ENCODE data around the gene MMAA. TPM values are rescaled to one million over a fixed set of nuclear protein-coding genes. Genes with fewer than 3 reads are reported as not detected.
"Not testable (repeated sequence)": the region's sequence is repeated elsewhere in the genome, so short reads cannot be mapped to it uniquely, and the experiment has no call there.

The MMAA gene
- total RNA-seq, 1 donor from 2014 or later: 9.9 TPM

- no peak for DNase-seq (ENCODE audit: low spot score)
- intact Hi-C loops (cut with DNase I): no loop called here
These were observed 6.8 kb downstream of the MMAA start for GRCh38 chr4:145625677-145626622.

GRCh38 chr4:145626623-145626982 lies 7.4 kb downstream of the MMAA start:
- DNase-seq (ENCODE audit: low spot score): no peak
- intact Hi-C loops (cut with DNase I): no loop called here

- no peak for DNase-seq (ENCODE audit: low spot score)
- intact Hi-C loops (cut with DNase I): loop anchor here (5.0 kb wide), 1 partner anchor 87 kb away; no protein-coding TSS in a partner anchor
These were observed 15.9 kb downstream of the MMAA start for GRCh38 chr4:145635117-145635516.

GRCh38 chr4:145635630-145636029 lies 16.4 kb downstream of the MMAA start:
- DNase-seq (ENCODE audit: low spot score): no peak
- intact Hi-C loops (cut with DNase I): loop anchor here (5.0 kb wide), 1 partner anchor 87 kb away; no protein-coding TSS in a partner anchor

GRCh38 chr4:145639186-145639698 lies 20.1 kb downstream of the MMAA start:
- DNase-seq (ENCODE audit: low spot score): no peak
- intact Hi-C loops (cut with DNase I): loop anchor here (5.0 kb wide), 1 partner anchor 83 kb away; no protein-coding TSS in a partner anchor

GRCh38 chr4:145640236-145640635 lies 21.1 kb downstream of the MMAA start:
- DNase-seq (ENCODE audit: low spot score): not testable (repeated sequence)
- intact Hi-C loops (cut with DNase I): loop anchor here (5.0 kb wide), 1 partner anchor 182 kb away; no protein-coding TSS in a partner anchor

GRCh38 chr4:145643295-145643694 lies 24.1 kb downstream of the MMAA start:
- no peak for DNase-seq (ENCODE audit: low spot score)

GRCh38 chr4:145644699-145645098 lies 25.5 kb downstream of the MMAA start:
- intact Hi-C loops (cut with DNase I): loop anchor here (5.0 kb wide), 1 partner anchor 178 kb away; no protein-coding TSS in a partner anchor
- no peak for DNase-seq (ENCODE audit: low spot score)

More at GRCh38 chr4:145643295-145643694, 24.1 kb downstream of the MMAA start:
- intact Hi-C loops (cut with DNase I): loop anchor here (5.0 kb wide), 1 partner anchor 179 kb away; no protein-coding TSS in a partner anchor

- intact Hi-C loops (cut with DNase I): no loop called here
- DNase-seq (ENCODE audit: low spot score): no peak
These were observed 37.0 kb downstream of the MMAA start for GRCh38 chr4:145656156-145656555.

- no peak for DNase-seq (ENCODE audit: low spot score)
- intact Hi-C loops (cut with DNase I): no loop called here
These were observed 40.9 kb downstream of the MMAA start for GRCh38 chr4:145660064-145660463.

GRCh38 chr4:145663194-145663593 lies 44.0 kb downstream of the MMAA start:
- no peak for DNase-seq (ENCODE audit: low spot score)
- intact Hi-C loops (cut with DNase I): no loop called here

GRCh38 chr4:145665773-145666172 lies 46.6 kb downstream of the MMAA start:
- DNase-seq (ENCODE audit: low spot score): no peak
- intact Hi-C loops (cut with DNase I): no loop called here

GRCh38 chr4:145670422-145670821 lies 51.2 kb downstream of the MMAA start:
- intact Hi-C loops (cut with DNase I): no loop called here
- DNase-seq (ENCODE audit: low spot score): no peak

GRCh38 chr4:145679520-145679919 lies 60.3 kb downstream of the MMAA start:
- intact Hi-C loops (cut with DNase I): no loop called here
- DNase-seq (ENCODE audit: low spot score): no peak

GRCh38 chr4:145679991-145680455 lies 60.8 kb downstream of the MMAA start, which contains the start of gene C4orf51:
C4orf51 (plus strand) TSS chr4:145680146; CDS start chr4:145680204, 58 bp downstream.
- DNase-seq (ENCODE audit: low spot score): no peak
- intact Hi-C loops (cut with DNase I): loop anchor here (5.0 kb wide), 1 partner anchor 57 kb away; no protein-coding TSS in a partner anchor

GRCh38 chr4:145680902-145681301 lies 61.7 kb downstream of the MMAA start:
- no peak for DNase-seq (ENCODE audit: low spot score)
- intact Hi-C loops (cut with DNase I): loop anchor here (5.0 kb wide), 1 partner anchor 56 kb away; no protein-coding TSS in a partner anchor

GRCh38 chr4:145681518-145681917 lies 62.3 kb downstream of the MMAA start:
- intact Hi-C loops (cut with DNase I): loop anchor here (5.0 kb wide), 1 partner anchor 56 kb away; no protein-coding TSS in a partner anchor
- no peak for DNase-seq (ENCODE audit: low spot score)

GRCh38 chr4:145681956-145682355 lies 62.8 kb downstream of the MMAA start:
- no peak for DNase-seq (ENCODE audit: low spot score)
- intact Hi-C loops (cut with DNase I): loop anchor here (5.0 kb wide), 1 partner anchor 55 kb away; no protein-coding TSS in a partner anchor

GRCh38 chr4:145686991-145687390 lies 67.8 kb downstream of the MMAA start:
- intact Hi-C loops (cut with DNase I): no loop called here
- DNase-seq (ENCODE audit: low spot score): no peak

- no peak for DNase-seq (ENCODE audit: low spot score)
- intact Hi-C loops (cut with DNase I): no loop called here
These were observed 71.4 kb downstream of the MMAA start for GRCh38 chr4:145690610-145691009.
